Thyroid gland (tissue), 4 donors: ENCODE results near the gene IPO5.

Experiments used
- CTCF ChIP-seq, 6 experiments: fragments of 200-600 bp in 3 of 6; fragments of 450-650 bp in 3 of 6; sonication (generic) in 3 of 6; IDR thresholded peaks; one replicate each; pipeline ENCODE4 v1.5.1; 2016 to 2019; ENCODE audit warnings: antibody characterized with exemption in 6 of 6, mild to moderate bottlenecking in 2 of 6, inconsistent platforms in 1 of 6, moderate library complexity in 1 of 6
- POLR2A ChIP-seq, 2 donors: fragments of 450-650 bp; IDR thresholded peaks; one replicate each; pipeline ENCODE4 v1.6.1; 2017; ENCODE audit warnings: antibody characterized with exemption in 2 of 2, mild to moderate bottlenecking in 2 of 2, moderate library complexity in 1 of 2

- TF ChIP-seq CTCF (IDR thresholded peaks at IDR 0.05) (no peak), POLR2A (IDR thresholded peaks at IDR 0.05) (no peak)
Observed at GRCh38 chr13:97928301-97928700, 25.2 kb upstream of the IPO5 start.
